Measurements from ENCODE around the gene DOCK2. TPM values are rescaled to one million over a fixed set of nuclear protein-coding genes. Genes with fewer than 3 reads are reported as not detected.
"Not testable (repeated sequence)": the region's sequence is repeated elsewhere in the genome, so short reads cannot be mapped to it uniquely, and the experiment has no call there.

DOCK2 gene
- total RNA-seq, 1 donor from 2014 or later = 1.2 TPM

GRCh38 chr5:169810524-169810923, 173.4 kb downstream of the DOCK2 start:
- no peak for DNase-seq (ENCODE audit: extremely low read depth, low read depth, low spot score)

GRCh38 chr5:169811023-169811422, 173.9 kb downstream of the DOCK2 start:
- no peak for DNase-seq (ENCODE audit: extremely low read depth, low read depth, low spot score)

- no peak for DNase-seq (ENCODE audit: extremely low read depth, low read depth, low spot score)
Observed at GRCh38 chr5:169811680-169812079, 174.6 kb downstream of the DOCK2 start.

- no peak for DNase-seq (ENCODE audit: extremely low read depth, low read depth, low spot score)
Observed at GRCh38 chr5:169812786-169813185, 175.7 kb downstream of the DOCK2 start.

- DNase-seq (ENCODE audit: extremely low read depth, low read depth, low spot score) = no peak
Observed at GRCh38 chr5:169814045-169814444, 177.0 kb downstream of the DOCK2 start.

- DNase-seq (ENCODE audit: extremely low read depth, low read depth, low spot score) = no peak
Observed at GRCh38 chr5:169814522-169814921, 177.4 kb downstream of the DOCK2 start.

GRCh38 chr5:169817031-169817430, 180.0 kb downstream of the DOCK2 start:
- no peak for DNase-seq (ENCODE audit: extremely low read depth, low read depth, low spot score)

GRCh38 chr5:169826618-169827017, 189.5 kb downstream of the DOCK2 start:
- DNase-seq (ENCODE audit: extremely low read depth, low read depth, low spot score) = no peak

- DNase-seq (ENCODE audit: extremely low read depth, low read depth, low spot score) = no peak
Observed at GRCh38 chr5:169827769-169828168, 190.7 kb downstream of the DOCK2 start.

- DNase-seq (ENCODE audit: extremely low read depth, low read depth, low spot score) = no peak
Observed at GRCh38 chr5:169828385-169828784, 191.3 kb downstream of the DOCK2 start.

GRCh38 chr5:169831331-169831730, 194.3 kb downstream of the DOCK2 start:
- DNase-seq (ENCODE audit: extremely low read depth, low read depth, low spot score) = no peak

- DNase-seq (ENCODE audit: extremely low read depth, low read depth, low spot score) = no peak
Observed at GRCh38 chr5:169832304-169832703, 195.2 kb downstream of the DOCK2 start.

GRCh38 chr5:169832845-169833244, 195.8 kb downstream of the DOCK2 start:
- no peak for DNase-seq (ENCODE audit: extremely low read depth, low read depth, low spot score)

- DNase-seq (ENCODE audit: extremely low read depth, low read depth, low spot score) = not testable (repeated sequence)
Observed at GRCh38 chr5:169833681-169834292, 196.7 kb downstream of the DOCK2 start.

GRCh38 chr5:169834540-169834939, 197.5 kb downstream of the DOCK2 start:
- DNase-seq (ENCODE audit: extremely low read depth, low read depth, low spot score) = not testable (repeated sequence)

GRCh38 chr5:169836835-169837536, 199.9 kb downstream of the DOCK2 start:
- DNase-seq (ENCODE audit: extremely low read depth, low read depth, low spot score) = no peak

- no peak for DNase-seq (ENCODE audit: extremely low read depth, low read depth, low spot score)
Observed at GRCh38 chr5:169837686-169838085, 200.6 kb downstream of the DOCK2 start.

- DNase-seq (ENCODE audit: extremely low read depth, low read depth, low spot score) = no peak
Observed at GRCh38 chr5:169838688-169839087, 201.6 kb downstream of the DOCK2 start.

- no peak for DNase-seq (ENCODE audit: extremely low read depth, low read depth, low spot score)
Observed at GRCh38 chr5:169840405-169840804, 203.3 kb downstream of the DOCK2 start.

GRCh38 chr5:169842699-169843098, 205.6 kb downstream of the DOCK2 start:
- DNase-seq (ENCODE audit: extremely low read depth, low read depth, low spot score) = no peak

- DNase-seq (ENCODE audit: extremely low read depth, low read depth, low spot score) = no peak
Observed at GRCh38 chr5:169847519-169847918, 210.4 kb downstream of the DOCK2 start.

GRCh38 chr5:169848271-169848670, 211.2 kb downstream of the DOCK2 start:
- DNase-seq (ENCODE audit: extremely low read depth, low read depth, low spot score) = no peak

Measured in glomerular endothelial cell (primary cell).